ENCODE measurements around the gene NCOA1.

DNA sequence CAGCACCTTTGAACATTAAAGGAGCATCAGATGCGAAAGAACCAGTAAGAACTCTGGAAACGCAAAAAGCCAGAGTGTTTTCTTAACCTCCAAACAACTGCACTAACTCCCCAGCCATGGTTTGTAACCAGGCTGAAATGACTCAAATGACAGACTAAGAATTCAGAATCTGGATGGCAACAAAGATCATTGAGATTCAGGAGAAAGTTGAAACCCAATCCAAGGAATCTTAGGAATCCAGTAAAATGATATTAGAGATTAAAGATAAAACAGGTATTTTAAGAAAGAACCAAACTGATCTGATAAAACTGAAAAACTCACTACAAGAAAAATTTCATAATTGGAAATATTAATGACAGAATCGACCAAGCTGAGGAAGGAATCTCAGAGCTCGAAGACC, 185.4 kb downstream of the NCOA1 start:
- TF ChIP-seq MEIS1 (CRISPR knock-in tag; IDR thresholded peaks at IDR 0.05; ENCODE audit: borderline replicate concordance): no peak
- TF ChIP-seq, protein P1, sequence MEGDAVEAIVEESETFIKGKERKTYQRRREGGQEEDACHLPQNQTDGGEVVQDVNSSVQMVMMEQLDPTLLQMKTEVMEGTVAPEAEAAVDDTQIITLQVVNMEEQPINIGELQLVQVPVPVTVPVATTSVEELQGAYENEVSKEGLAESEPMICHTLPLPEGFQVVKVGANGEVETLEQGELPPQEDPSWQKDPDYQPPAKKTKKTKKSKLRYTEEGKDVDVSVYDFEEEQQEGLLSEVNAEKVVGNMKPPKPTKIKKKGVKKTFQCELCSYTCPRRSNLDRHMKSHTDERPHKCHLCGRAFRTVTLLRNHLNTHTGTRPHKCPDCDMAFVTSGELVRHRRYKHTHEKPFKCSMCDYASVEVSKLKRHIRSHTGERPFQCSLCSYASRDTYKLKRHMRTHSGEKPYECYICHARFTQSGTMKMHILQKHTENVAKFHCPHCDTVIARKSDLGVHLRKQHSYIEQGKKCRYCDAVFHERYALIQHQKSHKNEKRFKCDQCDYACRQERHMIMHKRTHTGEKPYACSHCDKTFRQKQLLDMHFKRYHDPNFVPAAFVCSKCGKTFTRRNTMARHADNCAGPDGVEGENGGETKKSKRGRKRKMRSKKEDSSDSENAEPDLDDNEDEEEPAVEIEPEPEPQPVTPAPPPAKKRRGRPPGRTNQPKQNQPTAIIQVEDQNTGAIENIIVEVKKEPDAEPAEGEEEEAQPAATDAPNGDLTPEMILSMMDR (tag by site-specific recombination; IDR thresholded peaks at IDR 0.05): no peak
- no peak for TF ChIP-seq ZNF133 (tag by site-specific recombination; IDR thresholded peaks at IDR 0.05)
- TF ChIP-seq, protein P2, sequence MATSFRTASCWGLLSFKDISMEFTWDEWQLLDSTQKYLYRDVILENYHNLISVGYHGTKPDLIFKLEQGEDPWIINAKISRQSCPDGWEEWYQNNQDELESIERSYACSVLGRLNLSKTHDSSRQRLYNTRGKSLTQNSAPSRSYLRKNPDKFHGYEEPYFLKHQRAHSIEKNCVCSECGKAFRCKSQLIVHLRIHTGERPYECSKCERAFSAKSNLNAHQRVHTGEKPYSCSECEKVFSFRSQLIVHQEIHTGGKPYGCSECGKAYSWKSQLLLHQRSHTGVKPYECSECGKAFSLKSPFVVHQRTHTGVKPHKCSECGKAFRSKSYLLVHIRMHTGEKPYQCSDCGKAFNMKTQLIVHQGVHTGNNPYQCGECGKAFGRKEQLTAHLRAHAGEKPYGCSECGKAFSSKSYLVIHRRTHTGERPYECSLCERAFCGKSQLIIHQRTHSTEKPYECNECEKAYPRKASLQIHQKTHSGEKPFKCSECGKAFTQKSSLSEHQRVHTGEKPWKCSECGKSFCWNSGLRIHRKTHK (tag by site-specific recombination; IDR thresholded peaks at IDR 0.05): no peak
- no peak for TF ChIP-seq ZNF121 (tag by site-specific recombination; IDR thresholded peaks at IDR 0.05)
- TF ChIP-seq ZNF654 (tag by site-specific recombination; IDR thresholded peaks at IDR 0.05; ENCODE audit: low read depth): no peak
- TF ChIP-seq REPIN1 (tag by site-specific recombination; IDR thresholded peaks at IDR 0.05; ENCODE audit: low read depth): no peak
- TF ChIP-seq ZNF292 (tag by site-specific recombination; IDR thresholded peaks at IDR 0.05; ENCODE audit: borderline replicate concordance, low read depth): no peak
